Measurements from ENCODE around the gene SLC37A3.

GRCh38 chr7:140404565-140405065 is 6.3 kb upstream of the SLC37A3 start:
- TF ChIP-seq, protein P1, sequence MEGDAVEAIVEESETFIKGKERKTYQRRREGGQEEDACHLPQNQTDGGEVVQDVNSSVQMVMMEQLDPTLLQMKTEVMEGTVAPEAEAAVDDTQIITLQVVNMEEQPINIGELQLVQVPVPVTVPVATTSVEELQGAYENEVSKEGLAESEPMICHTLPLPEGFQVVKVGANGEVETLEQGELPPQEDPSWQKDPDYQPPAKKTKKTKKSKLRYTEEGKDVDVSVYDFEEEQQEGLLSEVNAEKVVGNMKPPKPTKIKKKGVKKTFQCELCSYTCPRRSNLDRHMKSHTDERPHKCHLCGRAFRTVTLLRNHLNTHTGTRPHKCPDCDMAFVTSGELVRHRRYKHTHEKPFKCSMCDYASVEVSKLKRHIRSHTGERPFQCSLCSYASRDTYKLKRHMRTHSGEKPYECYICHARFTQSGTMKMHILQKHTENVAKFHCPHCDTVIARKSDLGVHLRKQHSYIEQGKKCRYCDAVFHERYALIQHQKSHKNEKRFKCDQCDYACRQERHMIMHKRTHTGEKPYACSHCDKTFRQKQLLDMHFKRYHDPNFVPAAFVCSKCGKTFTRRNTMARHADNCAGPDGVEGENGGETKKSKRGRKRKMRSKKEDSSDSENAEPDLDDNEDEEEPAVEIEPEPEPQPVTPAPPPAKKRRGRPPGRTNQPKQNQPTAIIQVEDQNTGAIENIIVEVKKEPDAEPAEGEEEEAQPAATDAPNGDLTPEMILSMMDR (IDR thresholded peaks at IDR 0.05), result no peak
- TF ChIP-seq ZFX (IDR thresholded peaks at IDR 0.05; ENCODE audit: borderline replicate concordance), result no peak

Measured in 22Rv1 (cell line).